ENCODE data around the gene TCIRG1. TPM values are rescaled to one million over a fixed set of nuclear protein-coding genes. Genes with fewer than 3 reads are reported as not detected.

The TCIRG1 gene
- total and polyA plus RNA-seq, 4 donors, result 32.2 to 96.1 (median 44.5) TPM

GRCh38 chr11:68025047-68025446, 13.8 kb upstream of the TCIRG1 start:
- Histone ChIP-seq H3K9ac (ENCODE audit: low read depth in 1 of 2, low read length in 2 of 2) (no peak overlapping the region), H3K27ac (ENCODE audit: low read depth in 1 of 2, low read length in 2 of 2) (no peak overlapping the region), H3K4me3 (ENCODE audit: low read depth in 1 of 3, low read length in 3 of 3) (no peak overlapping the region), H3K4me1 (ENCODE audit: control insufficient read depth in 4 of 4, insufficient read depth in 4 of 4, low read length in 3 of 4) (peaks cover 4 to 12% (median 8%) of the 10 kb centered on the region in 4 donors), H3K9me3 (ENCODE audit: control insufficient read depth in 4 of 4, low read length in 3 of 4) (no peaks in the 10 kb centered on the region), H3K36me3 (ENCODE audit: control insufficient read depth in 4 of 4, insufficient read depth in 3 of 4, low read depth in 1 of 4, low read length in 3 of 4) (no peaks in the 10 kb centered on the region), H3K27me3 (ENCODE audit: control insufficient read depth in 4 of 4, insufficient read depth in 4 of 4, low read length in 3 of 4) (no peaks in the 10 kb centered on the region)
- no peak for DNase-seq (ENCODE audit: low spot score)
- WGBS, result 78% methylated on average over 5 of the region's 5 CpGs
- TF ChIP-seq JUND (IDR thresholded peaks at IDR 0.05), result no peak
- TF ChIP-seq HNF4A (conservative IDR thresholded peaks at IDR 0.05), result peak in 1 of 2 donors; percentile 22
- TF ChIP-seq MAX (IDR thresholded peaks at IDR 0.05), result no peak
- TF ChIP-seq RAD21 (IDR thresholded peaks at IDR 0.05), result peak in 1 of 2 donors; percentile 21

- no peak overlapping the region for H3K4me3 ChIP-seq (ENCODE audit: low read depth in 1 of 3, low read length in 3 of 3)
- H3K4me1 ChIP-seq (ENCODE audit: control insufficient read depth in 4 of 4, insufficient read depth in 4 of 4, low read length in 3 of 4), result peaks cover 7 to 15% (median 10%) of the 10 kb centered on the region in 4 donors
- 92% methylated on average over 18 of the region's 18 CpGs for WGBS
- H3K9ac ChIP-seq (ENCODE audit: low read depth in 1 of 2, low read length in 2 of 2), result no peak overlapping the region
- no peaks in the 10 kb centered on the region for H3K9me3 ChIP-seq (ENCODE audit: control insufficient read depth in 4 of 4, low read length in 3 of 4)
- no peaks in the 10 kb centered on the region for H3K27me3 ChIP-seq (ENCODE audit: control insufficient read depth in 4 of 4, insufficient read depth in 4 of 4, low read length in 3 of 4)
- no peaks in the 10 kb centered on the region for H3K36me3 ChIP-seq (ENCODE audit: control insufficient read depth in 4 of 4, insufficient read depth in 3 of 4, low read depth in 1 of 4, low read length in 3 of 4)
- DNase-seq (ENCODE audit: low spot score), result no peak
- TF ChIP-seq CTCF (IDR thresholded peaks at IDR 0.05; ENCODE audit: low read depth, low read length, missing input control) (no peak), REST (IDR thresholded peaks at IDR 0.05) (no peak), HNF4G (IDR thresholded peaks at IDR 0.05) (no peak), HNF4A (conservative IDR thresholded peaks at IDR 0.05) (no peak), JUND (IDR thresholded peaks at IDR 0.05) (no peak), RXRA (IDR thresholded peaks at IDR 0.05) (no peak), RAD21 (IDR thresholded peaks at IDR 0.05) (no peak), SP1 (IDR thresholded peaks at IDR 0.05) (no peak), GABPA (IDR thresholded peaks at IDR 0.05 in 1 of 2, conservative IDR thresholded peaks at IDR 0.05 in 1 of 2) (no peak), YY1 (IDR thresholded peaks at IDR 0.05) (no peak), EGR1 (IDR thresholded peaks at IDR 0.05; ENCODE audit: low read depth in 2 of 2) (no peak), FOXA1 (IDR thresholded peaks at IDR 0.05) (no peak), ATF3 (IDR thresholded peaks at IDR 0.05) (no peak), NR2F2 (IDR thresholded peaks at IDR 0.05) (no peak), FOXA2 (IDR thresholded peaks at IDR 0.05) (no peak)
- H3K27ac ChIP-seq (ENCODE audit: low read depth in 1 of 2, low read length in 2 of 2), result no peak overlapping the region
Measured at GRCh38 chr11:68026391-68027105, 12.3 kb upstream of the TCIRG1 start.
